Measurements from ENCODE around the gene TTN. TPM values are rescaled to one million over a fixed set of nuclear protein-coding genes. Genes with fewer than 3 reads are reported as not detected.

Gene TTN
- total RNA-seq, 1 donor from 2014 or later = 2,803 TPM

- no peak for TF ChIP-seq CTCF (IDR thresholded peaks at IDR 0.05; ENCODE audit: borderline replicate concordance)
- H3K4me1 ChIP-seq = peaks cover 25% of the 10 kb centered on the region
- H3K4me3 ChIP-seq = no peak overlapping the region
- intact Hi-C loops (cut with micrococcal nuclease) = no loop called here
- no peak for DNase-seq
- H3K27ac ChIP-seq (replicated peaks) = no peak overlapping the region
- H3K9me3 ChIP-seq (replicated peaks) = no peaks in the 10 kb centered on the region
- H3K36me3 ChIP-seq = peaks cover 93% of the 10 kb centered on the region
- no peaks in the 10 kb centered on the region for H3K27me3 ChIP-seq (ENCODE audit: low read depth)
Measured at GRCh38 chr2:178700136-178700535, 107.1 kb downstream of the TTN start.

- no peak for DNase-seq
- TF ChIP-seq CTCF (IDR thresholded peaks at IDR 0.05; ENCODE audit: borderline replicate concordance) = no peak
- intact Hi-C loops (cut with micrococcal nuclease) = no loop called here
- Histone ChIP-seq H3K27me3 (ENCODE audit: low read depth) (no peaks in the 10 kb centered on the region), H3K9me3 (replicated peaks) (no peaks in the 10 kb centered on the region), H3K27ac (replicated peaks) (no peak overlapping the region), H3K36me3 (peaks cover 100% of the 10 kb centered on the region), H3K4me3 (no peak overlapping the region), H3K4me1 (peaks cover 15% of the 10 kb centered on the region)
Measured at GRCh38 chr2:178692845-178693244, 114.4 kb downstream of the TTN start.

GRCh38 chr2:178689808-178690207 lies 117.4 kb downstream of the TTN start:
- intact Hi-C loops (cut with micrococcal nuclease) = no loop called here
- Histone ChIP-seq H3K4me1 (peaks cover 6% of the 10 kb centered on the region), H3K27ac (replicated peaks) (no peak overlapping the region), H3K4me3 (no peak overlapping the region), H3K9me3 (replicated peaks) (no peaks in the 10 kb centered on the region), H3K27me3 (ENCODE audit: low read depth) (no peaks in the 10 kb centered on the region), H3K36me3 (peaks cover 92% of the 10 kb centered on the region)
- no peak for DNase-seq
- TF ChIP-seq CTCF (IDR thresholded peaks at IDR 0.05; ENCODE audit: borderline replicate concordance) = no peak

DNA sequence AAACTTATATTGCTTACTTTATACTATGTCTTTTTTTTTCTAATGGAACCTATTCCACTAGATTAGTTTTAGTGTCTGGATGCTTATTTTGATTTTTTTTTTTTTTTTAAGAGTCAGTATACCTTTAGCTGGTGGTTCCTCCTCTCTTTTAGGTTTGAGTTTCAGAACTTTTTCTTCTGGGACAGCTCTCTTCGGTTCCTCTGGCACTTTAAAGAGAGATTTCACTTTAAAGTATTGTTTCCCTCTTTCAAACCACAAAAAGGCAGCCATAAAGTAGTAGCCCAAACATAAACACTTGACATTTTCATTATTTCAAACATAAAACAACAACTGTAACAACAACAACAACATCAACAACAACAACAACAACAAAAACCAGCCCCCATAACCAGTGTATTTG lies 123.3 kb downstream of the TTN start:
- Histone ChIP-seq H3K4me1 (peaks cover 6% of the 10 kb centered on the region), H3K4me3 (no peak overlapping the region), H3K36me3 (peaks cover 88% of the 10 kb centered on the region), H3K27me3 (ENCODE audit: low read depth) (no peaks in the 10 kb centered on the region), H3K27ac (replicated peaks) (no peak overlapping the region), H3K9me3 (replicated peaks) (no peaks in the 10 kb centered on the region)
- no peak for DNase-seq
- intact Hi-C loops (cut with micrococcal nuclease) = no loop called here
- TF ChIP-seq CTCF (IDR thresholded peaks at IDR 0.05; ENCODE audit: borderline replicate concordance) = no peak

GRCh38 chr2:178681081-178681480 lies 126.1 kb downstream of the TTN start:
- Histone ChIP-seq H3K4me3 (no peak overlapping the region), H3K27me3 (ENCODE audit: low read depth) (no peaks in the 10 kb centered on the region), H3K9me3 (replicated peaks) (no peaks in the 10 kb centered on the region), H3K27ac (replicated peaks) (no peak overlapping the region), H3K4me1 (no peaks in the 10 kb centered on the region), H3K36me3 (peaks cover 87% of the 10 kb centered on the region)
- TF ChIP-seq CTCF (IDR thresholded peaks at IDR 0.05; ENCODE audit: borderline replicate concordance) = no peak
- intact Hi-C loops (cut with micrococcal nuclease) = no loop called here
- no peak for DNase-seq

GRCh38 chr2:178679891-178680290 lies 127.3 kb downstream of the TTN start:
- H3K36me3 ChIP-seq = peaks cover 94% of the 10 kb centered on the region
- DNase-seq = no peak
- H3K27me3 ChIP-seq (ENCODE audit: low read depth) = no peaks in the 10 kb centered on the region
- intact Hi-C loops (cut with micrococcal nuclease) = no loop called here
- no peaks in the 10 kb centered on the region for H3K4me1 ChIP-seq
- no peak for TF ChIP-seq CTCF (IDR thresholded peaks at IDR 0.05; ENCODE audit: borderline replicate concordance)
- H3K9me3 ChIP-seq (replicated peaks) = no peaks in the 10 kb centered on the region
- no peak overlapping the region for H3K27ac ChIP-seq (replicated peaks)
- no peak overlapping the region for H3K4me3 ChIP-seq

Data from left ventricle myocardium inferior (tissue), 1 donor.